GM18505 (cell line): Measurements from ENCODE around the gene SCEL.

Experiments used
- ATAC-seq: cut with Tn5 transposase; IDR thresholded peaks from one replicate; pipeline ENCODE4 v1.9.1; 2021; ENCODE audit not compliant: unreplicated experiment
- POLR2A ChIP-seq: IDR thresholded peaks from 4 replicates; pipeline ENCODE4 v1.6.1; 2011; ENCODE audit warnings: borderline replicate concordance; ENCODE audit not compliant: insufficient read depth, insufficient read length; ENCODE audit errors: extremely low read depth

The SCEL gene, protein sequence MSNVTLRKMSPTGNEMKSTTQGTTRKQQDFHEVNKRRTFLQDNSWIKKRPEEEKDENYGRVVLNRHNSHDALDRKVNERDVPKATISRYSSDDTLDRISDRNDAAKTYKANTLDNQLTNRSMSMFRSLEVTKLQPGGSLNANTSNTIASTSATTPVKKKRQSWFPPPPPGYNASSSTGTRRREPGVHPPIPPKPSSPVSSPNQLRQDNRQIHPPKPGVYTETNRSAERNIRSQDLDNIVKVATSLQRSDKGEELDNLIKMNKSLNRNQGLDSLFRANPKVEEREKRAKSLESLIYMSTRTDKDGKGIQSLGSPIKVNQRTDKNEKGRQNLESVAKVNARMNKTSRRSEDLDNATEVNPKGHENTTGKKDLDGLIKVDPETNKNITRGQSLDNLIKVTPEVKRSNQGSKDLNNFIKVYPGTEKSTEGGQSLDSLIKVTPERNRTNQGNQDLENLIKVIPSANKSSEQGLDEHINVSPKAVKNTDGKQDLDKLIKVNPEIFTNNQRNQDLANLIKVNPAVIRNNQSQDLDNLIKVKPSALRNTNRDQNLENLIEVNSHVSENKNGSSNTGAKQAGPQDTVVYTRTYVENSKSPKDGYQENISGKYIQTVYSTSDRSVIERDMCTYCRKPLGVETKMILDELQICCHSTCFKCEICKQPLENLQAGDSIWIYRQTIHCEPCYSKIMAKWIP

DNA sequence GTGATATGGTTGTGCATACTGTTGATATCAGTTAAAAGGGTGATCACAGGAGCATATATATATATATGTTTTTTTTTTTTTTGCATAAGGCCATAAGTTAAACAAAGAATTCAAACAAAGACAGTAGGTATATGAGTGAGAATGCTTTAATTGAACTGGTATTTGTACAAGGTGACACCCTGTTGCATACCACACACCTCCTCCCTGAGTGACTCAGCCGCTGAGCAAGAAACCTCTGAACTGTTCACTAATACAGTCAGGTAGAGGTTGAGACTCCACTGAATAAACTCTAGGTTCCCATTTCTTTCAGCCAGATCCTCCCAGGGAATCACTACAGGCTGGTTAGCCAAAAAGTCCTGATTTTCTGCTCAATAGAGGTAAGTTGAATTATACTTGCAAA lies at the start of gene SCEL:
TSS of gene SCEL (plus strand) at position 259 of the 400 bp plus-strand sequence. CDS start 20,170 bp downstream, outside the sequence.
- TF ChIP-seq POLR2A: no peak
- no peak for ATAC-seq

DNA sequence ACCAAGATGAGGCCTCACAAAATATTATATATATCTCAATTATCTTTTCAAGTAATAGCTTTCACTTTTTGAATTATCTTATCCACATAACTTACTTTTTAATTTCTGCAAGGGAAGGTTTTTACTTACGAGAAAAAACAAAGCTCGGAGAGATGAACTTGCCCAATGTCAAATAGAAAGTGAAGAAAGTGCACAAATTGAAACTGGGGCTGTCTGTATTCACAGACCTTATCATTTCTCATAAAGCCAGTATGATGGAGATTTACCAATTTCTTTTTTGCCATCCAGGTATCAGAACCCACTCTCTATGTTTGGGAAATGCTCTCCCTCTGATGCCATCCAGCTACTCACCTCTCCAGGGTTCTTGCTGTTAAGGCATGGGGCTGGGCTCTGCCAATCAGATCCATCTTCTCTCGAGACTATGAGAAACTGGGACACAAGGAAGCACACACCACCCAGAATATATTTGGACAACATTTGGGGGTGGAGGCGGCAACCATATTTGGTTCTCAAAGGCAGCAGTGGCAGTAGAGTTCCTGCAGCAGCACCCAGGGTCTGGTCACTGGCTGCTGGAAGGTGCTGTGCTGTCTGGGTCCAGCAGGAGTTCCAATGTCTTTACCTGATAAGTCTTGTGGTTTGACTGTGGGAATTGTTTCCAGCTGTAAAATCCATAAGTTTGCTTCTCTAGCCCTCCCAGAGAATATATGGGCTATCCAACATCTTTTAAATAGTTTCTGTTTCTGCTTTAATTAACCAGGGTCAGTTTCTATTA lies 45.8 kb upstream of the SCEL start:
- no peak for TF ChIP-seq POLR2A
- ATAC-seq: no peak

DNA sequence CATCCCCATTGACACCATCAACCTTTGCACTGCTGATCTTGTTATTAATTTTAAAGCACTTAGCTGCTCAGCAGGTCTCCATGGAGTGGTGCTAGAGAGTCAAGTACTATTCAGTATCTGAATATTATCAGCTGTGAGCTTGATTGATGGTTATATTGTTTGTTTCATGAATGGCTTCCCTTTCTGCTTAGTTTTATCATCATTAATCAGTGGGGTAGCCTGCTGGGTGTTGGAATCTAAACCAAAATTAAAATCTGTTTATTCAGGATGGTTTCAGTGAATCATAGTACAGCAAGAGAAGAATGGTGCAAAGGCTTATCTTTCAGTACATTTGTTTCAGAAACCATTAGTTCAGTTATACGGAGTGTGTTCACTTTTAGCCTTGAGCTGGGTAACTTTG lies 42.5 kb upstream of the SCEL start:
- peak; percentile 79 for ATAC-seq
- no peak for TF ChIP-seq POLR2A

DNA sequence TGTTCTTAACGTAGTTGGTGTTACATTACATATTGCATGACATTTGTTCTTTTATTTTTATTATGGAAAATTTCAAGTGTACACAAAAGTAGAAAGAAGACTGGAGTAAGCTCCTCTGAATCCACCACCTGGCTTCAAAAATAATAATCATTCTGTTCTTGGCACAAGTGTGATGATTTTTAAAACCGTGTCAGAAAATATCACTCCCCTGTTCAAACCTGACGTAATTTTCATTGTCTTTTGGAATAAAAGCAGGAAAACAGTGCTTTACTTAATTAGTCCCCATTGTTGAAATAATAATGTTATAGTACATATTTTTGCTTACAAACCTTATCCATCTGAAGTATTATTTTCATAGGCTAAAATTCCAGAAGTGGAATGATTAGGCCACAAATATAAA lies 41.3 kb upstream of the SCEL start:
- TF ChIP-seq POLR2A: no peak
- ATAC-seq: no peak

DNA sequence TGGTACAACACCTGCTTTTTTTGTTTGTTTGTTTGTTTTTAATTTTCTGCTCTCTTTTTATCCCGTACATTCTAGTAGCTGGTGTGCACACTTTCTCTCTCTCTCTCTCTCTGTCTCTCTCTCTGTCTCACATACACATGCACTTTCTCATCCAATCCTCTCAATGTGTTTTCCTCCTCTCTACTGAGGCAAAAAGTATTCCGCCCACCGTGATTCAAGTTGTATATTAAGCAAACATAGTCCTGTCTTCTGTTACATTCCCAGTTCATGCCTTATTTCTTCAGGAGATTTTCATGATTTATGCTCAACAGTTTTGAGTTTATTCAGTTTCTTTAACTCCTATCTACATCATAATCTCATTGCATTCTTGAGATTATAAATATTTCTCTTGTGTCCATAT lies 38.2 kb upstream of the SCEL start:
- TF ChIP-seq POLR2A: no peak
- ATAC-seq: no peak

DNA sequence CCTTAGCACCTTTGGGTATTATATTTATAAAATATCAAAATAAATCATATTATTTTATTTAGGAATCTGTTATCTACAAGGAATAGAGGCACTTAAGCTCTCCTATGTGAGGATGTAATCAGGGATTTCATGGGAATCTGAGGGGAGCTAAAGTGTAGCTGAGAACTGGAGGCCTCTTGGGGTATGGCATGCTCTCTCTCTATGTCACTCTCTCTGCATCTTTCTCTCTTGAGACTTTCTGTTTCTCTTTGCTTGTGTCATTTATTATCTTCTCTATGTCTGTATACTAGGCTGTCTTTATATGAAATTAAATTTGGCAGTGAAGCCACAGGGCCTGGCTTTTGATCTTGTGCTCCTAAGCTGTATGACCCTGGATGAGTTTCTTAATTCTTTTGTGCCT lies 37.7 kb upstream of the SCEL start:
- no peak for ATAC-seq

DNA sequence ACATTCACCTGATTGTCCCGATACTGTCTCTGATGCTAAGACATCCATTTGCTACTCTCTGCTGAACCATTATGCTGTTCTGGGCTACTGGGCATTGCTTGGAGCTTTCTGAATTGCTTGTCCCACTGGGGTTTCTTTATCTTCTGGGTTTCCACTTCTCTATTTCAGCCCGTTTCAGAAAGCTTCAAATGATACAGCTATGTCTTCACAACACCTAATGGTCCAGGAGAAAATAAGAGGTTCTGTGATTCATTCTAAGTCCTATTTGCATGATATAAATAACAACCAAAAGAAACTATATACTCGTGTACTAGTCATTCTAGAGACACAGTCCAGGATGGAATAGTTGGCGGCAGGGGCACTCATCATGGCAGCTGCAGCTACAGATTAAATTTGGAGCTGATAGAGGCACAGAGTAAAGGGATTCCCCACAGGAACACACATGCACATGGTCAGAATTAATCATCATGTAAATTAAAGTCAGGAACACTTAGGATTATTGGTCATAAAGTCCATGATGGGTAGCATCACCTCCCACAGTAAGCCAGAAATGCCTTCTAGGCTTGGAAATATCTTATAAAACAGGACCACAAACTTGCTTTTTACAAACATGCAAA lies 33.3 kb upstream of the SCEL start:
- TF ChIP-seq POLR2A: no peak
- ATAC-seq: peak; percentile 93

More for the DNA sequence above, 37.7 kb upstream of the SCEL start:
- no peak for TF ChIP-seq POLR2A

DNA sequence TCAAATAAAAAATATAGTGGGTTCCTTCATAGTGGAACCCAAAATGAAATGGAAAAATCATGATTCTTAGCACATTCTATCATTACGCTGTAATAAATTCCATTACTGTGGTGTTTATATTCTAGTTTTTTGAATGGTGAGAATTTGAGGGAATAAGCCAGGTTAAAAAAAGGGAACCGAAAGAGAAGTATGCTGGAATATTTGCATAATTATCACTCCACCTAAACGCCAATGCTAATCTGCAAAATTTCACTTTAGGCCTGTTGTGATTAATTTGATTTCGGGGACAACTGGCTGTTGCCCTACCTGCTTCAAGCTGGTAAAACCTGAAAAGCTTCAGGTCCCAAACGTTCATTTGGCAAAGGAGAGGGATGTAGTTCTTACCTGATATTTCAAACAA lies 32.1 kb upstream of the SCEL start:
- no peak for ATAC-seq
- no peak for TF ChIP-seq POLR2A

DNA sequence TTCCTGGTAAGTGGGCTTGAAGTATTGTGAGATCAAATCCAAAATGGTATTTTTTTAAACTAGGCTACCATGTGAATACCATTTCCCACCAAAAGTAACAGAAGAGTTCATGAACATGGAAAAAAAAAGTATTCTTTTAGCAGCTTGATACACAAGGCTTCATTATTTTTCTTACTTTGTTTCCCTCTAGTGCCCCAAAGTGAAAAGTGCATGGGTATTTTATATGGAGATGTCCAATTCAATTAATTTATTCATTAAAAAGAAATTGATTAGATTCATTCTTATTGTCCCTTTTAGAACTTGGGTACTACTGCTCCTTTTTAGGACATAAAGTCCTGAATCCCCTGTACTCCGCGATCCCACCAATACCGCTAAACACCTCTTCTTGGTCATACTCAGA lies 28.6 kb upstream of the SCEL start:
- ATAC-seq: no peak
- no peak for TF ChIP-seq POLR2A

DNA sequence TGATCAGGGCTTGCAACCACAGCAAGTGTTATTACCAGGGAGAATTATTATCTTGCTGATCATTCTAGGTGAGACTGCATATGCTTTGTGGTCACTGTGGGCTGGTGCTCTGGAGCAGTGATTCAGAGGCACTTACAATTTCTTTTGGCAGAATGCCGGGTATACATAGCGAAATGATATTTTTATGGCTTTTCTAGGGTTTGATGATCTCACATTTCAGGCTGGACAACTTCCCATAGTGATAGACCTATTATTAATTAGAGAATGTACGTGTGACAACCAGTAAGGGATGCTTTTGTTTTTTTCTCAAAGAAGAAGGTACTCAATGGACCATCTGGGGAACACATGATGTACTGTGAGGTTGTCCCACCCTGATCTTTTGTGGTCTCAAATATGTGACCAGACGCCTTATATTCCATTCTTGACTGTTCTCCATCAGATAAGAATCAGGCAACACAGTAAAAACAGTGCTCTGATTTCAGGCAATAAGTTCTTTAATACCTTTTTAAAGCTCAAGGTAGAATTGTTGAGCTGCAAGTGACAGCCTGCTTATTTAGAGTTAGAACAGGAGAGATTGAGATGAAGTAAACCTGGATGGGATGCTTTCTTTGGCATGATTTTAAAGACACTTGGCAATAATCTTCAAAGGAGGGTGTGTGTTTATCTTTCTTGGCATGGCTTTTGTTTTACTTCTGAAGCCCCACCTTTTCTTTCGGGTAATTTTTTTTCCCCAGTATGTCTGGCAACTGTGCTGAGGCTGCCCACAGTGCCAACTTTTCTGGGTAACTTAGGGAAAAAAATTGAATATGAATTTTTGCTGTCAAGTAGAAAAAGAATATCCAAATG lies 27.4 kb upstream of the SCEL start:
- TF ChIP-seq POLR2A: no peak
- ATAC-seq: no peak

DNA sequence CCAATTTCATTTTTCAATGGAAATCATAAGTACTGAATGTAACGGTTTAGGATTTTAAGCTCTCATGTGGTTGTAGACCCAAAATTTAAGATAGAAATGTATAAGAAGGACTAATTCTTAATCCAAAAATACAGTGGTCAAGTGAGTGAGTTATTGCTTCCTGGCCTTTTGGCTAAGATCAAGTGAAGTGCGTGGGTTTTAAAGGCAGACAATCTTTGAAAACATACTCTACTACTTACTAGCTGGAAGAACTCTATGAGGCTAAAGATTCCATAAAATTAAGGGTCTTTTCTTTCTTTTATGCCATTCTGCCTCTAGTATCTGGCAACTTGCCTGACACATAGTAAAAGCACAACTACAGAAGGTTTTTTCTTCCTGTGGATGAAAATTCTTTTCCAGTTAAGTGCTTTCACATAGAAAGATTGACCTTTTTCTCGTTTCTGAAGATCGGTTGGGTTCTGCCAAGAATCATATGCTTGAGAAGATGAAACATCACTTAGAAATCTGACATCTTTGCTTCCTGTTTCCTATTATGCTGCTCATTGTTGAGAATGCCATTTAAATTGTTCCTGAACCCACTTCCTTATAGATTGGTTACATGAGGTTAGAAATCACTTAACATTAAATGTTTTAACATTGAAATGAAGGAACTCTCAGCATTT lies 26.4 kb upstream of the SCEL start:
- TF ChIP-seq POLR2A: no peak
- ATAC-seq: no peak

DNA sequence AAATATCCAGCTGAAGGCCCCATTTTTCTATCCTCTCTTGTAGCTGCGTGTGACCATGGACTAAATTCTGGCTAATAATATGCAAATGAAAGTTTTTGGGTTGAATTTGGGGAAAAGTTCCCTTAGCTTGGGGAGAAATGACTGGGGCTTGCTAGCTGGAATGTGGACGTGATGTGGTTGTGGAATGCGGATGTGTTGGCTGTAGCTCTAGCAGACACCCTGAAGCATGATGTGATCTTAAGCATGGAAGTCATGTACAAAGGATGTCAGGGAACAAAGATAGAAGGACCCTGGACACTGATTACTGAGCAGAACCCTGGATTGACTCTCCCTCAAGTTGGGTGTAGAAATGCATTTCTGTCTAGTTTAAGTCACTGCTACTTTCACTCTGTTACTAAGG lies 25.4 kb upstream of the SCEL start:
- no peak for ATAC-seq
- TF ChIP-seq POLR2A: no peak

DNA sequence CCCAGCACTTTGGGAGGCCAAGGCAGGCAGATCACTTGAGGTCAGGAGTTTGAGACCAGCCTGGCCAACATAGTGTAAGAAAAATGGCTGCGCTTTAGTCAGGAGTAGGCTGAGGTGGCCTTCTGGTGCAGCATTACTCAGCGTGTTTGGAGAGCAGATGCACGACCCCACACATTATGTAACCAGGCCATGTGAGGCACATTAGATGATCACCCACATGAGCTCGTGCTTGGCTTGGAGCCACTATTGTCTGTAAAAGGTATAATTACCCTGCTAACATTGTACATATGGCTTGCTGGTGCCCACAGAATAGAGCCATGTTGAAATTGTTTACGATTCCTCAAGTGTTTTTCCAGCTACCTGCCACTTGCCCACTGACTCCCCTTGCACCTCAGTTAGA lies 24.0 kb upstream of the SCEL start:
- TF ChIP-seq POLR2A: no peak
- no peak for ATAC-seq
